Measurements from ENCODE around the gene CENPB. TPM values are rescaled to one million over a fixed set of nuclear protein-coding genes. Genes with fewer than 3 reads are reported as not detected.
A peak's percentile ranks its signal among the peaks of the same experiment; 100 is the strongest.

CENPB gene
- polyA plus RNA-seq, 1 donor (not counting 4 experiments of a cell fraction or from before 2014, with no cell fraction given), result 18.1 TPM

DNA sequence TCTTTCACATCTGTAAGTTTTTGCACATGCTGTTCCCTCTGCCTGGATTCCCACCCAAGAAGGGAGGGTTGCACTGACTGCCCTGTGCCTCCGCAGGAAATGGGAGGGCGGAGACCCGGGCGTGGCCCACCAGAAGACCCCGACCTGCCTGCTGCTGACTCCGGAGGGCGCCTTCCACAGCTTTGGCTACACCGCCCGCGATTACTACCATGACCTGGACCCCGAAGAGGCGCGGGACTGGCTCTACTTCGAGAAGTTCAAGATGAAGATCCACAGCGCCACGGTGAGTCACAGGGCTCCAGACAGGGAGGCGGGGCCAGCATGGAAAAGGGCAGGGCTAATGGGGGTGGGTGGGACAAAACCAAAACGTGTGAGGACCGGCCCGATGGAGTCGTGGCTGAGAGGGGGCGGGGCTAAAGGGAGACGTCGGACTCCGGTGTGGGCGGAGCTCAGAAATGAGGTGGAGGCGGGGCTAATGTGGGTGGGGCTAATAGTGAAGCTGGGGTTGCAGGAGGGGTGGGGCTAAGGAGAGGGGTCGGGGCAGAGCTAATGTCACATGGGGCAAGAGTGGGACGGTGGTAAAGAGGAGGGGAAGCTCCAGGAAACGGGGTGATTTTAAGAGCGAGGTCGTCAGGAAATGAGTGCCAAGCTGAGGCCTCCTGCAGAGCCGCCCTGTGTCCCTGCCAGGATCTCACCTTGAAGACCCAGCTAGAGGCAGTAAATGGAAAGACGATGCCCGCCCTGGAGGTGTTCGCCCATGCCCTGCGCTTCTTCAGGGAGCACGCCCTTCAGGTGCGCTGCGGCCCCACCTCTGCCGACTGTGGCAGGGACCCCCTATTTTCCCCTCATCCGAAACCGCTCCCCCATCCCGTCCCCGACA is 41.5 kb downstream of the CENPB start:
- DNase-seq (ENCODE audit: low read depth, low spot score), result peak; percentile 71
- peak overlapping the region in 1 of 3 experiments; percentile 1 for H3K4me3 ChIP-seq (ENCODE audit: control insufficient read depth in 2 of 3, extremely low read depth in 1 of 3, insufficient read depth in 2 of 3, low read depth in 1 of 3, low read length in 3 of 3)

GRCh38 chr20:3744037-3744436 is 42.5 kb downstream of the CENPB start:
- Histone ChIP-seq H3K27ac (ENCODE audit: control insufficient read depth, insufficient read depth, low read length) (no peak overlapping the region), H2AFZ (ENCODE audit: control insufficient read depth, low read length) (no peak overlapping the region), H3K27me3 (ENCODE audit: control insufficient read depth, extremely low read depth, insufficient read depth, low read length) (peaks cover 21% of the 10 kb centered on the region), H3K9me3 (ENCODE audit: control insufficient read depth, low read depth, low read length) (no peaks in the 10 kb centered on the region), H3K79me2 (ENCODE audit: control insufficient read depth, insufficient read depth, low read length) (no peaks in the 10 kb centered on the region), H3K4me1 (ENCODE audit: control insufficient read depth, extremely low read depth, insufficient read depth, low read length) (no peaks in the 10 kb centered on the region), H3K9ac (ENCODE audit: control insufficient read depth, extremely low read depth, insufficient read depth, low read length) (no peak overlapping the region), H3K36me3 (ENCODE audit: control insufficient read depth in 2 of 2, extremely low read depth in 1 of 2, insufficient read depth in 2 of 2, low read length in 2 of 2) (no peaks in the 10 kb centered on the region), H3K4me2 (ENCODE audit: control insufficient read depth, extremely low read depth, insufficient read depth, low read depth, low read length) (no peak overlapping the region), H4K20me1 (ENCODE audit: control insufficient read depth, extremely low read depth, insufficient read depth, low read length) (no peaks in the 10 kb centered on the region), H3K4me3 (ENCODE audit: control insufficient read depth in 2 of 3, extremely low read depth in 1 of 3, insufficient read depth in 2 of 3, low read depth in 1 of 3, low read length in 3 of 3) (no peak overlapping the region), H3K9me1 (ENCODE audit: control insufficient read depth, extremely low read depth, insufficient read depth, low read length) (no peaks in the 10 kb centered on the region)
- TF ChIP-seq, protein P1, sequence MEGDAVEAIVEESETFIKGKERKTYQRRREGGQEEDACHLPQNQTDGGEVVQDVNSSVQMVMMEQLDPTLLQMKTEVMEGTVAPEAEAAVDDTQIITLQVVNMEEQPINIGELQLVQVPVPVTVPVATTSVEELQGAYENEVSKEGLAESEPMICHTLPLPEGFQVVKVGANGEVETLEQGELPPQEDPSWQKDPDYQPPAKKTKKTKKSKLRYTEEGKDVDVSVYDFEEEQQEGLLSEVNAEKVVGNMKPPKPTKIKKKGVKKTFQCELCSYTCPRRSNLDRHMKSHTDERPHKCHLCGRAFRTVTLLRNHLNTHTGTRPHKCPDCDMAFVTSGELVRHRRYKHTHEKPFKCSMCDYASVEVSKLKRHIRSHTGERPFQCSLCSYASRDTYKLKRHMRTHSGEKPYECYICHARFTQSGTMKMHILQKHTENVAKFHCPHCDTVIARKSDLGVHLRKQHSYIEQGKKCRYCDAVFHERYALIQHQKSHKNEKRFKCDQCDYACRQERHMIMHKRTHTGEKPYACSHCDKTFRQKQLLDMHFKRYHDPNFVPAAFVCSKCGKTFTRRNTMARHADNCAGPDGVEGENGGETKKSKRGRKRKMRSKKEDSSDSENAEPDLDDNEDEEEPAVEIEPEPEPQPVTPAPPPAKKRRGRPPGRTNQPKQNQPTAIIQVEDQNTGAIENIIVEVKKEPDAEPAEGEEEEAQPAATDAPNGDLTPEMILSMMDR (optimal IDR thresholded peaks at IDR 0.05 in 1 of 3, IDR thresholded peaks at IDR 0.05 in 1 of 3, conservative IDR thresholded peaks at IDR 0.05 in 1 of 3; ENCODE audit: extremely low read depth in 1 of 3, insufficient read depth in 2 of 3, low read length in 3 of 3), result no peak
- no peak for TF ChIP-seq EZH2 (IDR thresholded peaks at IDR 0.05; ENCODE audit: low read length)
- no peak for FAIRE-seq
- dilution Hi-C loops (cut with MboI; ENCODE audit: extremely low pct_ligation_motif_present, low sequenced_read_pairs), result no loop called here
- DNase-seq (ENCODE audit: low read depth, low spot score), result no peak

More for the DNA sequence above, 41.5 kb downstream of the CENPB start:
- peaks cover 8% of the 10 kb centered on the region for H3K4me1 ChIP-seq (ENCODE audit: control insufficient read depth, extremely low read depth, insufficient read depth, low read length)
- H3K79me2 ChIP-seq (ENCODE audit: control insufficient read depth, insufficient read depth, low read length), result no peaks in the 10 kb centered on the region
- dilution Hi-C loops (cut with MboI; ENCODE audit: extremely low pct_ligation_motif_present, low sequenced_read_pairs), result no loop called here
- H2AFZ ChIP-seq (ENCODE audit: control insufficient read depth, low read length), result peak overlapping the region; percentile 23
- no peaks in the 10 kb centered on the region for H3K9me3 ChIP-seq (ENCODE audit: control insufficient read depth, low read depth, low read length)
- H3K27me3 ChIP-seq (ENCODE audit: control insufficient read depth, extremely low read depth, insufficient read depth, low read length), result peaks cover 29% of the 10 kb centered on the region
- peak; percentile 17 for FAIRE-seq
- H3K9me1 ChIP-seq (ENCODE audit: control insufficient read depth, extremely low read depth, insufficient read depth, low read length), result no peaks in the 10 kb centered on the region
- no peaks in the 10 kb centered on the region for H4K20me1 ChIP-seq (ENCODE audit: control insufficient read depth, extremely low read depth, insufficient read depth, low read length)
- H3K36me3 ChIP-seq (ENCODE audit: control insufficient read depth in 2 of 2, extremely low read depth in 1 of 2, insufficient read depth in 2 of 2, low read length in 2 of 2), result no peaks in the 10 kb centered on the region
- no peak overlapping the region for H3K9ac ChIP-seq (ENCODE audit: control insufficient read depth, extremely low read depth, insufficient read depth, low read length)
- no peak overlapping the region for H3K27ac ChIP-seq (ENCODE audit: control insufficient read depth, insufficient read depth, low read length)
- TF ChIP-seq, protein P1 (optimal IDR thresholded peaks at IDR 0.05 in 1 of 3, IDR thresholded peaks at IDR 0.05 in 1 of 3, conservative IDR thresholded peaks at IDR 0.05 in 1 of 3; ENCODE audit: extremely low read depth in 1 of 3, insufficient read depth in 2 of 3, low read length in 3 of 3), result peak in 1 of 3 experiments; percentile 28
- TF ChIP-seq EZH2 (IDR thresholded peaks at IDR 0.05; ENCODE audit: low read length), result no peak
- peak overlapping the region; percentile 59 for H3K4me2 ChIP-seq (ENCODE audit: control insufficient read depth, extremely low read depth, insufficient read depth, low read depth, low read length)

Measured in keratinocyte (primary cell).